GM13976 (cell line): Measurements from ENCODE around the gene SNX13.

ENCODE experiments used
- DNase-seq: peaks from one replicate; pipeline ENCODE4 v3.0.0; 2012; ENCODE audit warnings: low spot score
- in situ Hi-C: fragments of 300-500 bp; cut with MboI; formaldehyde crosslinking; loops from one replicate; pipeline ENCODE4 v1.12.0; 2022; ENCODE audit warnings: low sequenced_read_pairs, mixed read lengths, inconsistent platforms; ENCODE audit not compliant: unreplicated experiment
- TF ChIP-seq, protein P1 (sequence below): IDR thresholded peaks from 2 replicates; pipeline ENCODE4 v1.5.1; 2012; ENCODE audit warnings: borderline replicate concordance, mild to moderate bottlenecking; ENCODE audit not compliant: insufficient read depth; ENCODE audit errors: extremely low read depth, missing control alignments, control extremely low read depth

SNX13 gene

DNA sequence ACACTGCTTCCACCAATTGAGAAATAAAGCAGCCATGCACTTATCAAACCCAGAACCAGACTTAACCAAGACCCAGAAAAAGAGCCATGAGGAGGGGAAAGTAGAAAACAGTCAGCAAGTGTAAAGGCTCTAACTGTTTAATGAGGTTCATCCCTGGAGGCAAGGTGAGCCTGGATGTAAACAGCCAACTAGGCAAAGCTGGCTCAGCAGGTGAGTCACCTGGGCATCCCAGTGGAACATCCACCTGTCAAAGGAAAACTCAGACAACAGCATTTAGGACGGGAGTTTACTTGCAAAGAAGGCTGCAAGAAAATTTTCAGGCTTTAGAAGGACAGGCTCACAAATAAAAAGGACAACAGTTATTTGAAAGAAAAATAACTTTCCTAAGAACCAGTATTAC lies 153.0 kb downstream of the SNX13 start:
- in situ Hi-C loops = no loop called here
- no peak for DNase-seq
- TF ChIP-seq, protein P1, sequence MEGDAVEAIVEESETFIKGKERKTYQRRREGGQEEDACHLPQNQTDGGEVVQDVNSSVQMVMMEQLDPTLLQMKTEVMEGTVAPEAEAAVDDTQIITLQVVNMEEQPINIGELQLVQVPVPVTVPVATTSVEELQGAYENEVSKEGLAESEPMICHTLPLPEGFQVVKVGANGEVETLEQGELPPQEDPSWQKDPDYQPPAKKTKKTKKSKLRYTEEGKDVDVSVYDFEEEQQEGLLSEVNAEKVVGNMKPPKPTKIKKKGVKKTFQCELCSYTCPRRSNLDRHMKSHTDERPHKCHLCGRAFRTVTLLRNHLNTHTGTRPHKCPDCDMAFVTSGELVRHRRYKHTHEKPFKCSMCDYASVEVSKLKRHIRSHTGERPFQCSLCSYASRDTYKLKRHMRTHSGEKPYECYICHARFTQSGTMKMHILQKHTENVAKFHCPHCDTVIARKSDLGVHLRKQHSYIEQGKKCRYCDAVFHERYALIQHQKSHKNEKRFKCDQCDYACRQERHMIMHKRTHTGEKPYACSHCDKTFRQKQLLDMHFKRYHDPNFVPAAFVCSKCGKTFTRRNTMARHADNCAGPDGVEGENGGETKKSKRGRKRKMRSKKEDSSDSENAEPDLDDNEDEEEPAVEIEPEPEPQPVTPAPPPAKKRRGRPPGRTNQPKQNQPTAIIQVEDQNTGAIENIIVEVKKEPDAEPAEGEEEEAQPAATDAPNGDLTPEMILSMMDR = no peak

DNA sequence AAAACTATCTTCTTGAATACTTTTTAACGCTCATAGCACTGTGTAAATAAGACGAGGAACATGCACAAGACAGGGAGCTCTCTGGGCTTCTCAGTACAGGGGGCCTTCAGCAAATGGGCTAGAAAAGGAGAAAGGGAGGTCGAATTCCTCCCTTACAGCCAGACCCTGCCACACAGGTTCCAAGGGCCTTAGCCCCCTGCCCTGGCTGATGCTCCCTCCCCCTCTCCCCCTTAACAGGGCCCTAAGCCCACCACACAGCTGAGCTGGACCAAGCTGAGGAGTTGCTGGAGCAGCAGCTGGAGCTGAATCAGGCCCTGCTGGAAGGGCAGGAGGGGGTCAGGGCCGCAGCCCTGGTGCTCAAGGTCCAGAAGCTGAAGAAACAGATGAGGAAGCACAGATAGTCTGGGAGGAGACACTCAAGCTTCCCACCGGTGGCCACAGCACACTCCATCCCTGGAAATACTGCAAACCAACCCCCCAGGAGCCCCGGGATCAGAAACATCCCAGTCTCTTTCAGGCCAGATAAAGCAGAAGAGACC lies 153.9 kb downstream of the SNX13 start:
- TF ChIP-seq, protein P1 = no peak
- DNase-seq = no peak
- in situ Hi-C loops = no loop called here

DNA sequence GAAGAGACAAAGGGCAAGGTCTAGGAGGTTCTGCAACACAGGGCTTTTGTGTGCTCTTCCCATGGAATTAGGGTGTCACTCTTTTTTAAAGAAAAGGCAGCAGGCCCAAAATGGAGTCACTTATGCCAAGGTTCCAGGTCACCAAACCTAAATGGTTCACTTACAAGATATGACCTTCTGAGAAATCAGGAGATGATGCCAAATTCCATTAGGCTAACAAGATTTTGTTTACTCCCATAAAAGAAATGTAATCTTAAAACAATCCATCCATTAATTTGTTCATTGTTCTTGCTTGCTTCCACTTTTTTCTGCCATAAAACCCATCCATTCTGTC lies 158.1 kb downstream of the SNX13 start:
- TF ChIP-seq, protein P1 = no peak
- in situ Hi-C loops = no loop called here
- DNase-seq = no peak

DNA sequence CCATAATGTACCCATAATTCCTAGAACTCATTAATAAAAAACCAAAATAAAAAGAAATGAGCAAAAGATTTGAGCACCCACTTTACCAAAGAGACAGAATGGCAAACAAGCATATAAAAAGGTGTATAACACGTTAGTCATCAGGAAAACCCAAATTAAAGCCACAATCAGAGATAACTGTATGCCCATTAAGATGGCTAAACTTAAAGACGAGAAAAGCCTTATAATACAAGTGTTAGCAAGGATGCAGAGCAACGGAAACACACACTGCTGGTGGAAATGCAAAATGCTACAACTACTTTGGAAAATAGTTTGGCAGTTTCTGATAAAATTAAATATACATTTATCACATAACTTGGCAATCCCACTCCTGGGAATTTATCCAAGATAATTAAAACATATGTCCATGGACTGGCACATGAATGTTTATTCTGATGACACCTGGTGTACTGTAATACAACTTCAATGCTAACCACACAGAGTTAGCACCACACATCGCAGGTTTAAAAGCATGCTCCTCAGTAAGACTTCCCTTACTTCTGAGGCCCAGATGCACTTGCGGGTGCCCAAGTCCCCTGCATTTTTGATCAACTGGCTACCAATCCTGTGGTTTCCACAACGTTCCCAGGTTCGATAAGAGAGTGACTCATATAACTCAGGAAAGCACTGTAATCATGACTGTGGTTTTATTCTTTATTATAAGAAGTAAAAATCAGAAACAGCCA lies 158.6 kb downstream of the SNX13 start:
- no peak for DNase-seq
- TF ChIP-seq, protein P1 = no peak
- in situ Hi-C loops = no loop called here

DNA sequence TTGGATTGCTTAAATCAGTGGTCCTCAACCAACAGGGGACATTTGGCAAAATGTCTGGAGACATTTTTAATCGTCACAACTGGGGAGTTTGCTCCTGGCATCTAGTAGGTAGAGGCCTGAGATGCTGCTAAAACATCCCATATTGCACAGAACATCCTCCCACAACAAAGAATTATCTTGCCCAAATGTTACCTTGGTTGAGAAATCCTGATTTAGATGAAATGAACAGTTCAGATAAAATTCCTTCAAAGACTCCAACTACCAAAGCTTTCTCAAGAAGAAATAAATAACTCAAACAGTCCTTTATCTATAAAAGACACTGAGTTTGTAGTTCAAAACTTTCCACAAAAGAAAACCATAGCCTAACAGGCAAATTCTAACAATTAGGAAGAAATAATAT lies 160.9 kb downstream of the SNX13 start:
- DNase-seq = no peak
- in situ Hi-C loops = loop anchor here (10.0 kb wide), 1 partner anchor 545 kb away; no protein-coding TSS in a partner anchor
- TF ChIP-seq, protein P1 = no peak

DNA sequence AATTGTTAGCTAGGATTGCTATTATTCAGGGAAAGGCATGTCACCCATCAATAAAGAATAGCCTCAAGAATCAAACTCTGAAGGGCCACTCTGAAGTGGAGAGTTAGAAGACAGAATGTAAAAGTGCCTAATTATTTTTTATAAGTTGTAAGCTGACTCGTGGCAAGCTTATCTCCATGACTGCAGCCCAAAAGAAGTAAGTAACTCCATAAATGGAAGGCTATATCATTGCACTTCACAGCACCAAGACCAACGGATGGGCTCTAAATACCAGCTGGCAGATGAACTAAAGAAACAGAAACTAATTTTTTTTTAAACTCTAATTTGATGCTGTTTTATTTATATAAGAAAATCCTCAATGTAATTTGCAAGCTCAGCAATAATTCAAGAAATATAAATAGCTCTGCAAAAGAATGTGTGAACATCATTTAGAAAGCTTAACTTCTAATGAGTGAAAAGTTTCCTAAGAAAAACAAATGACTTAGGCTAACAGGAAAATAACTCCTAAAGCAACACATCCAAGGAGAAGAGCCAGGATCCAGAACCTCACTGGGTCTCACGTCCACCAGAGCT lies 165.5 kb downstream of the SNX13 start:
- TF ChIP-seq, protein P1 = no peak
- no peak for DNase-seq
- in situ Hi-C loops = loop anchor here (10.0 kb wide), 1 partner anchor 550 kb away; no protein-coding TSS in a partner anchor

DNA sequence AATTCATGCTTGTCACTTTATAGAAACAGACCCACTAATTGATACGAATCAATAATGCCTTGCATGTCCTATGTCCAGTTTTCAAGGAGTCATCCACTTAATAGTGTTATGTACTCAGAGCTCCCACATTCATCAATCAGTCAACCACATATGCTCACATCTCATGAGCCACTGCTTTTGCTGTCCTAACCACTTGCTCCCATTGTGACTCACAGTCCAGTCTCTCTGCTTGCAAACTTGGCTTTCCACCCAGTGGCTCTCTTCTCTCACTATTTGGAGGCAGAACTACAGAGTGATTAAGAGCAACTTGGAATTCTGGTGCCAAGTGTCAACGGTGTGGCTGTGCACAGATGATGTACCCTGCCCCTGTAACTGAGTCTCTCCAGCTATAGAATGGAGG lies 166.0 kb downstream of the SNX13 start:
- TF ChIP-seq, protein P1 = no peak
- no peak for DNase-seq
- in situ Hi-C loops = loop anchor here (10.0 kb wide), 1 partner anchor 551 kb away; no protein-coding TSS in a partner anchor
